ENCODE measurements around the gene RAC3.

Gene RAC3

DNA sequence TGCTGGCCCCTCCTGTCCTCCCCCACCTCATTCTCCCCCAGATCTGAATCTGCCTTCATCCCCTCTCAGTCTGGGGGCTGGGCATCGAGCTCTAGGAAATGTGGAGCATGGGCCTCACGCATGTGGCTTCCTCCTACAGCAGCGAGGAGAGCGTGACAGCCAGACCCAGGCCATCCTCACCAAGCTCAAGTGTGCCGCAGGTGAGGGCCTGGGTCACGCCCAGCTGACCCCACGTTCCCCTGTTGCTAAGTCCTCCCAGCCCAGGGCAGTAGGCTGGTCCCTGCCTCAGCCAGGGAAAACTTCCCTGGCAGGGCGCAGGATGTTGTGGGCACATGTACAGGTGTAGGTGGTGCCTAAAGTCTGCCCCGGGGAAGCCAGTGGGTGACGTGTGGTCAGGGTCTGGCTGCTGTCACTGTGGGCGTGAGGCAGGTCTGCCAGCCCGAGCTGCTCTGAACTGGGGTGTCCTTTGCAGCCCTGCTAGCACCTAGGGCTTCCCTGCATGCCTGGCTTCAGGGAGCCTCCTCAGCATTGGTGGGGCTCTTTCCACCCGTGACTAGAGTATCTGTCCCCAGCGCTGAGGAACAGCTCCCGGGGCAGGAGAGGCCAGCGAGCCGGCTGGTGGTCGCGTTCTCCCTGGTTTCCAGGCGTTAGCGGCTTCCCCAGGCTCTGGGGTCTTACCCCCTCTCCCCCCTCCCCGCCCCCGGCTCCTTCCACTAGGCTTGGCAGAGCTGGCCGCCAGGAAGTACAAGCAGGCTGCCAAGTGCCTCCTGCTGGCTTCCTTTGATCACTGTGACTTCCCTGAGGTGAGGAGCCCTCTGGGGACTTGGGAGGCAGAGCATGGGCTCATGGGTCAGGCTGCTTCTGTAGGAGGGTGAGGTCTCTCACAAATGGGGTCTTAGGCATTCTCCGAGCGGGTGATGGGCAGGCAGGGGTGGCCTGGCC is 23.8 kb downstream of the RAC3 start:
- no peak for TF ChIP-seq TAF1 (IDR thresholded peaks at IDR 0.05; ENCODE audit: low read depth)
- TF ChIP-seq CEBPB (IDR thresholded peaks at IDR 0.05): no peak
- TF ChIP-seq FOXM1 (IDR thresholded peaks at IDR 0.05; ENCODE audit: borderline replicate concordance, low read depth): no peak
- TF ChIP-seq TEAD4 (IDR thresholded peaks at IDR 0.05): no peak
- TF ChIP-seq, protein P1, sequence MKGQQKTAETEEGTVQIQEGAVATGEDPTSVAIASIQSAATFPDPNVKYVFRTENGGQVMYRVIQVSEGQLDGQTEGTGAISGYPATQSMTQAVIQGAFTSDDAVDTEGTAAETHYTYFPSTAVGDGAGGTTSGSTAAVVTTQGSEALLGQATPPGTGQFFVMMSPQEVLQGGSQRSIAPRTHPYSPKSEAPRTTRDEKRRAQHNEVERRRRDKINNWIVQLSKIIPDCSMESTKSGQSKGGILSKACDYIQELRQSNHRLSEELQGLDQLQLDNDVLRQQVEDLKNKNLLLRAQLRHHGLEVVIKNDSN (IDR thresholded peaks at IDR 0.05): no peak

GRCh38 chr17:82055965-82056728 is 24.7 kb downstream of the RAC3 start:
- TF ChIP-seq ZBTB7A (IDR thresholded peaks at IDR 0.05; ENCODE audit: low read depth): no peak
- TF ChIP-seq NFIC (IDR thresholded peaks at IDR 0.05): no peak
- no peak for TF ChIP-seq RAD21 (IDR thresholded peaks at IDR 0.05; ENCODE audit: low read depth)
- no peak for TF ChIP-seq MAX (IDR thresholded peaks at IDR 0.05)
- no peak for TF ChIP-seq YY1 (IDR thresholded peaks at IDR 0.05; ENCODE audit: low read depth)
- TF ChIP-seq CEBPB (IDR thresholded peaks at IDR 0.05): no peak
- TF ChIP-seq CREB1 (IDR thresholded peaks at IDR 0.05; ENCODE audit: low read depth): no peak
- TF ChIP-seq EP300 (IDR thresholded peaks at IDR 0.05; ENCODE audit: borderline replicate concordance): no peak
- no peak for TF ChIP-seq TEAD4 (IDR thresholded peaks at IDR 0.05)
- TF ChIP-seq, protein P1 (IDR thresholded peaks at IDR 0.05): no peak
- TF ChIP-seq EGR1 (IDR thresholded peaks at IDR 0.05): no peak
- TF ChIP-seq FOXM1 (IDR thresholded peaks at IDR 0.05; ENCODE audit: borderline replicate concordance, low read depth): no peak
- TF ChIP-seq, protein P2, sequence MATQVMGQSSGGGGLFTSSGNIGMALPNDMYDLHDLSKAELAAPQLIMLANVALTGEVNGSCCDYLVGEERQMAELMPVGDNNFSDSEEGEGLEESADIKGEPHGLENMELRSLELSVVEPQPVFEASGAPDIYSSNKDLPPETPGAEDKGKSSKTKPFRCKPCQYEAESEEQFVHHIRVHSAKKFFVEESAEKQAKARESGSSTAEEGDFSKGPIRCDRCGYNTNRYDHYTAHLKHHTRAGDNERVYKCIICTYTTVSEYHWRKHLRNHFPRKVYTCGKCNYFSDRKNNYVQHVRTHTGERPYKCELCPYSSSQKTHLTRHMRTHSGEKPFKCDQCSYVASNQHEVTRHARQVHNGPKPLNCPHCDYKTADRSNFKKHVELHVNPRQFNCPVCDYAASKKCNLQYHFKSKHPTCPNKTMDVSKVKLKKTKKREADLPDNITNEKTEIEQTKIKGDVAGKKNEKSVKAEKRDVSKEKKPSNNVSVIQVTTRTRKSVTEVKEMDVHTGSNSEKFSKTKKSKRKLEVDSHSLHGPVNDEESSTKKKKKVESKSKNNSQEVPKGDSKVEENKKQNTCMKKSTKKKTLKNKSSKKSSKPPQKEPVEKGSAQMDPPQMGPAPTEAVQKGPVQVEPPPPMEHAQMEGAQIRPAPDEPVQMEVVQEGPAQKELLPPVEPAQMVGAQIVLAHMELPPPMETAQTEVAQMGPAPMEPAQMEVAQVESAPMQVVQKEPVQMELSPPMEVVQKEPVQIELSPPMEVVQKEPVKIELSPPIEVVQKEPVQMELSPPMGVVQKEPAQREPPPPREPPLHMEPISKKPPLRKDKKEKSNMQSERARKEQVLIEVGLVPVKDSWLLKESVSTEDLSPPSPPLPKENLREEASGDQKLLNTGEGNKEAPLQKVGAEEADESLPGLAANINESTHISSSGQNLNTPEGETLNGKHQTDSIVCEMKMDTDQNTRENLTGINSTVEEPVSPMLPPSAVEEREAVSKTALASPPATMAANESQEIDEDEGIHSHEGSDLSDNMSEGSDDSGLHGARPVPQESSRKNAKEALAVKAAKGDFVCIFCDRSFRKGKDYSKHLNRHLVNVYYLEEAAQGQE (IDR thresholded peaks at IDR 0.05; ENCODE audit: low read depth): no peak
- TF ChIP-seq TCF12 (IDR thresholded peaks at IDR 0.05; ENCODE audit: low read depth): no peak
- no peak for TF ChIP-seq TAF1 (IDR thresholded peaks at IDR 0.05; ENCODE audit: low read depth)

DNA sequence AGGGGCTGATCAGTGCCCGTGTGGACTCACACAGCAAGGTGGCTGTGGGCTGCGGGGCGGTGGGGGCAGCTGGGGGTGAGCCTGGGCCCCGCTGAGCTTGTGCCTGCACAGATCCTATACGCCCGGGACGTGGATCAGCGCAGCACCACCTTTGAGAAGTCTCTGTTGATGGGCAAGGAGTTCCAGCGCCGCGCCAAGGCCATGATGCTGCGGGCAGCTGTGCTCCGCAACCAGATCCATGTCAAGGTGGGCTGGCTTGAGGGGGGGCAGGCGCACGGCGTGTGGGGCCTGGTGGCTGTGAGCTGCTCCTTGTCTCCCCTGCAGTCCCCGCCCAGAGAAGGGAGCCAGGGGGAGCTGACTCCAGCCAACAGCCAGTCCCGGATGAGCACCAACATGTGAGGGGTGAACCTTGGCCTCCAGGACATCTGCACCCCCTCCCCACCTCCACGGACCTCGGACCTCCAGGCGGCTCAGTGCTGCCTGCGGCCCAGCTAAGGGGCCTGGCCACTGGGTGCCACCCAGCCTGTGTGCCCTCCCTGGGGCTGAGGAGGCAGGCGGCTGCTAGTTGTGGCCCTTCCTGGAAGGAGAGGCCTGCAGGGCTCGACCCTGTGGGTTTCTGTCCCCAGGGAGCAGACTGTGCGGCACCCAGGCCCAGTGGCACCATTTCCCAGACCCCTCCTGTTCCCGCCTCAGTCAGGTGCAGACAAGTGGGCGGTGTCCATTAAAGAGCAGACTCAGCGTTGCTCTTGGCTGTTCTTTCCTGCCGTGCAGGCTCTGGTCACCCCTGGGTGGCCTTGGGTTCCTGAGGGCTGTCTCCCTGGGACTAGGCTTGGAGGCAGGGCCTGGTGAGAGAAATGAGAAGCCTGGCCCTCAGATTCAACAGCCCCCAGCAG is 25.5 kb downstream of the RAC3 start:
- no peak for TF ChIP-seq YY1 (IDR thresholded peaks at IDR 0.05; ENCODE audit: low read depth)
- TF ChIP-seq TCF12 (IDR thresholded peaks at IDR 0.05; ENCODE audit: low read depth): no peak
- TF ChIP-seq EP300 (IDR thresholded peaks at IDR 0.05; ENCODE audit: borderline replicate concordance): no peak
- TF ChIP-seq, protein P1 (IDR thresholded peaks at IDR 0.05): no peak
- TF ChIP-seq TEAD4 (IDR thresholded peaks at IDR 0.05): no peak
- TF ChIP-seq FOXM1 (IDR thresholded peaks at IDR 0.05; ENCODE audit: borderline replicate concordance, low read depth): no peak
- TF ChIP-seq RAD21 (IDR thresholded peaks at IDR 0.05; ENCODE audit: low read depth): no peak
- TF ChIP-seq MAX (IDR thresholded peaks at IDR 0.05): no peak
- TF ChIP-seq ZBTB7A (IDR thresholded peaks at IDR 0.05; ENCODE audit: low read depth): no peak
- TF ChIP-seq TAF1 (IDR thresholded peaks at IDR 0.05; ENCODE audit: low read depth): no peak
- TF ChIP-seq EGR1 (IDR thresholded peaks at IDR 0.05): no peak
- TF ChIP-seq CREB1 (IDR thresholded peaks at IDR 0.05; ENCODE audit: low read depth): no peak
- TF ChIP-seq CEBPB (IDR thresholded peaks at IDR 0.05): no peak
- TF ChIP-seq, protein P2 (IDR thresholded peaks at IDR 0.05; ENCODE audit: low read depth): no peak
- no peak for TF ChIP-seq NFIC (IDR thresholded peaks at IDR 0.05)
